ENCODE results near the gene GPC1.

Gene GPC1

GRCh38 chr2:240498171-240498957 is 62.9 kb downstream of the GPC1 start:
- Histone ChIP-seq H3K27ac (no peak overlapping the region), H3K4me3 (no peak overlapping the region)
- no peak for TF ChIP-seq CTCF (IDR thresholded peaks at IDR 0.05)
- DNase-seq (ENCODE audit: low spot score) = no peak

GRCh38 chr2:240498958-240499260 is 63.4 kb downstream of the GPC1 start:
- H3K27ac ChIP-seq = no peak overlapping the region
- no peak for TF ChIP-seq CTCF (IDR thresholded peaks at IDR 0.05)
- no peak overlapping the region for H3K4me3 ChIP-seq
- no peak for DNase-seq (ENCODE audit: low spot score)

- Histone ChIP-seq H3K27ac (no peak overlapping the region), H3K4me3 (no peak overlapping the region)
- DNase-seq (ENCODE audit: low spot score) = peak; percentile 65
- TF ChIP-seq CTCF (IDR thresholded peaks at IDR 0.05) = no peak
Measured at GRCh38 chr2:240499309-240500301, 64.1 kb downstream of the GPC1 start.

- peak; percentile 56 for DNase-seq (ENCODE audit: low spot score)
- no peak overlapping the region for H3K4me3 ChIP-seq
- H3K27ac ChIP-seq = no peak overlapping the region
- TF ChIP-seq CTCF (IDR thresholded peaks at IDR 0.05) = no peak
Measured at GRCh38 chr2:240500561-240501423, 65.3 kb downstream of the GPC1 start.

- Histone ChIP-seq H3K4me3 (no peak overlapping the region), H3K27ac (no peak overlapping the region)
- TF ChIP-seq CTCF (IDR thresholded peaks at IDR 0.05) = no peak
- DNase-seq (ENCODE audit: low spot score) = no peak
Measured at GRCh38 chr2:240501531-240501991, 66.1 kb downstream of the GPC1 start.

- no peak overlapping the region for H3K27ac ChIP-seq
- no peak for TF ChIP-seq CTCF (IDR thresholded peaks at IDR 0.05)
- H3K4me3 ChIP-seq = no peak overlapping the region
- peak; percentile 69 for DNase-seq (ENCODE audit: low spot score)
Measured at GRCh38 chr2:240502059-240502429, 66.6 kb downstream of the GPC1 start.

All from coronary artery (tissue), 2 donors.